ENCODE measurements around the gene TNFRSF12A. TPM values are rescaled to one million over a fixed set of nuclear protein-coding genes. Genes with fewer than 3 reads are reported as not detected.

TNFRSF12A gene
- total RNA-seq, result 8.2 TPM

- peak within 1 kb of the TSS; percentile 48 for H3K4me3 ChIP-seq (ENCODE audit: low read length)
Observed at GRCh38 chr16:3020247-3020603, at the start of gene TNFRSF12A. Gene TNFRSF12A (plus strand): TSS chr16:3020368. CDS start chr16:3020398, 30 bp downstream.

GRCh38 chr16:2970563-2970962 is 49.6 kb upstream of the TNFRSF12A start:
- Histone ChIP-seq H3K27me3 (ENCODE audit: insufficient read depth, low read length) (peaks cover 23% of the 10 kb centered on the region), H3K4me3 (ENCODE audit: low read length) (no peak overlapping the region), H3K4me1 (ENCODE audit: insufficient read depth, low read length) (peaks cover 43% of the 10 kb centered on the region), H3K9me3 (ENCODE audit: low read depth, low read length) (no peaks in the 10 kb centered on the region)

More at GRCh38 chr16:3020247-3020603, at the start of gene TNFRSF12A:
- Histone ChIP-seq H3K27me3 (ENCODE audit: insufficient read depth, low read length) (peaks cover 6% of the 10 kb centered on the region), H3K4me1 (ENCODE audit: insufficient read depth, low read length) (peaks cover 67% of the 10 kb centered on the region), H3K9me3 (ENCODE audit: low read depth, low read length) (no peaks in the 10 kb centered on the region)

- Histone ChIP-seq H3K27me3 (ENCODE audit: insufficient read depth, low read length) (peaks cover 16% of the 10 kb centered on the region), H3K9me3 (ENCODE audit: low read depth, low read length) (no peaks in the 10 kb centered on the region), H3K4me1 (ENCODE audit: insufficient read depth, low read length) (peaks cover 38% of the 10 kb centered on the region), H3K4me3 (ENCODE audit: low read length) (no peak overlapping the region)
Observed at GRCh38 chr16:2971134-2971984, 48.8 kb upstream of the TNFRSF12A start.

- Histone ChIP-seq H3K27me3 (ENCODE audit: insufficient read depth, low read length) (peaks cover 13% of the 10 kb centered on the region), H3K4me1 (ENCODE audit: insufficient read depth, low read length) (peaks cover 31% of the 10 kb centered on the region), H3K9me3 (ENCODE audit: low read depth, low read length) (no peaks in the 10 kb centered on the region), H3K4me3 (ENCODE audit: low read length) (no peak overlapping the region)
Observed at GRCh38 chr16:2971985-2972784, 48.0 kb upstream of the TNFRSF12A start.

- Histone ChIP-seq H3K27me3 (ENCODE audit: insufficient read depth, low read length) (peaks cover 5% of the 10 kb centered on the region), H3K4me1 (ENCODE audit: insufficient read depth, low read length) (peaks cover 22% of the 10 kb centered on the region), H3K9me3 (ENCODE audit: low read depth, low read length) (no peaks in the 10 kb centered on the region), H3K4me3 (ENCODE audit: low read length) (no peak overlapping the region)
Observed at GRCh38 chr16:2973093-2973492, 47.1 kb upstream of the TNFRSF12A start.

- no peak overlapping the region for H3K4me3 ChIP-seq (ENCODE audit: low read length)
- no peaks in the 10 kb centered on the region for H3K27me3 ChIP-seq (ENCODE audit: insufficient read depth, low read length)
- no peaks in the 10 kb centered on the region for H3K9me3 ChIP-seq (ENCODE audit: low read depth, low read length)
- peaks cover 16% of the 10 kb centered on the region for H3K4me1 ChIP-seq (ENCODE audit: insufficient read depth, low read length)
Observed at GRCh38 chr16:2973605-2974318, 46.4 kb upstream of the TNFRSF12A start.

- no peaks in the 10 kb centered on the region for H3K9me3 ChIP-seq (ENCODE audit: low read depth, low read length)
- H3K27me3 ChIP-seq (ENCODE audit: insufficient read depth, low read length), result no peaks in the 10 kb centered on the region
- no peak overlapping the region for H3K4me3 ChIP-seq (ENCODE audit: low read length)
- H3K4me1 ChIP-seq (ENCODE audit: insufficient read depth, low read length), result peaks cover 17% of the 10 kb centered on the region
Observed at GRCh38 chr16:2974319-2975056, 45.7 kb upstream of the TNFRSF12A start.

- H3K9me3 ChIP-seq (ENCODE audit: low read depth, low read length), result no peaks in the 10 kb centered on the region
- H3K4me3 ChIP-seq (ENCODE audit: low read length), result no peak overlapping the region
- no peaks in the 10 kb centered on the region for H3K27me3 ChIP-seq (ENCODE audit: insufficient read depth, low read length)
- peaks cover 17% of the 10 kb centered on the region for H3K4me1 ChIP-seq (ENCODE audit: insufficient read depth, low read length)
Observed at GRCh38 chr16:2975161-2975795, 44.9 kb upstream of the TNFRSF12A start.

- peaks cover 16% of the 10 kb centered on the region for H3K4me1 ChIP-seq (ENCODE audit: insufficient read depth, low read length)
- H3K27me3 ChIP-seq (ENCODE audit: insufficient read depth, low read length), result no peaks in the 10 kb centered on the region
- no peaks in the 10 kb centered on the region for H3K9me3 ChIP-seq (ENCODE audit: low read depth, low read length)
- H3K4me3 ChIP-seq (ENCODE audit: low read length), result no peak overlapping the region
Observed at GRCh38 chr16:2976201-2976600, 44.0 kb upstream of the TNFRSF12A start.

- Histone ChIP-seq H3K9me3 (ENCODE audit: low read depth, low read length) (no peaks in the 10 kb centered on the region), H3K27me3 (ENCODE audit: insufficient read depth, low read length) (no peaks in the 10 kb centered on the region), H3K4me1 (ENCODE audit: insufficient read depth, low read length) (peaks cover 18% of the 10 kb centered on the region), H3K4me3 (ENCODE audit: low read length) (no peak overlapping the region)
Observed at GRCh38 chr16:2976673-2977072, 43.5 kb upstream of the TNFRSF12A start.

GRCh38 chr16:2977440-2977839 is 42.7 kb upstream of the TNFRSF12A start:
- no peak overlapping the region for H3K4me3 ChIP-seq (ENCODE audit: low read length)
- H3K27me3 ChIP-seq (ENCODE audit: insufficient read depth, low read length), result no peaks in the 10 kb centered on the region
- H3K9me3 ChIP-seq (ENCODE audit: low read depth, low read length), result no peaks in the 10 kb centered on the region
- peaks cover 18% of the 10 kb centered on the region for H3K4me1 ChIP-seq (ENCODE audit: insufficient read depth, low read length)

- H3K9me3 ChIP-seq (ENCODE audit: low read depth, low read length), result no peaks in the 10 kb centered on the region
- peaks cover 31% of the 10 kb centered on the region for H3K4me1 ChIP-seq (ENCODE audit: insufficient read depth, low read length)
- no peaks in the 10 kb centered on the region for H3K27me3 ChIP-seq (ENCODE audit: insufficient read depth, low read length)
- H3K4me3 ChIP-seq (ENCODE audit: low read length), result peak overlapping the region; percentile 78
Observed at GRCh38 chr16:2979669-2980226, 40.4 kb upstream of the TNFRSF12A start.

- no peaks in the 10 kb centered on the region for H3K9me3 ChIP-seq (ENCODE audit: low read depth, low read length)
- H3K4me3 ChIP-seq (ENCODE audit: low read length), result peak within 1 kb of the TSS; percentile 78
- H3K27me3 ChIP-seq (ENCODE audit: insufficient read depth, low read length), result no peaks in the 10 kb centered on the region
- peaks cover 31% of the 10 kb centered on the region for H3K4me1 ChIP-seq (ENCODE audit: insufficient read depth, low read length)
Observed at GRCh38 chr16:2980227-2981176, 39.7 kb upstream of the TNFRSF12A start, which contains the start of gene PKMYT1. Gene PKMYT1 (minus strand): TSS chr16:2980446. CDS start chr16:2979657, 789 bp downstream.

Data from mononuclear cell (primary cell).